ENCODE measurements around the gene PIGS. TPM values are rescaled to one million over a fixed set of nuclear protein-coding genes. Genes with fewer than 3 reads are reported as not detected.
"Not testable (repeated sequence)": the region's sequence is repeated elsewhere in the genome, so short reads cannot be mapped to it uniquely, and the experiment has no call there.

PIGS gene
- total RNA-seq, 1 experiment from 2014 or later = 48.4 TPM

GRCh38 chr17:28597606-28598383, 26.5 kb upstream of the PIGS start:
- Histone ChIP-seq H3K27me3 (ENCODE audit: control insufficient read depth, insufficient read depth, low read length) (no peaks in the 10 kb centered on the region), H3K4me3 (ENCODE audit: insufficient read depth, low read depth, low read length) (peak overlapping the region; percentile 70), H3K36me3 (replicated peaks; ENCODE audit: control insufficient read depth, insufficient read depth, low read length) (peaks cover 7% of the 10 kb centered on the region)
- no peak for DNase-seq

GRCh38 chr17:28592260-28592659, 20.9 kb upstream of the PIGS start:
- no peaks in the 10 kb centered on the region for H3K27me3 ChIP-seq (ENCODE audit: control insufficient read depth, insufficient read depth, low read length)
- peaks cover 38% of the 10 kb centered on the region for H3K36me3 ChIP-seq (replicated peaks; ENCODE audit: control insufficient read depth, insufficient read depth, low read length)
- no peak for DNase-seq
- H3K4me3 ChIP-seq (ENCODE audit: insufficient read depth, low read depth, low read length) = no peak overlapping the region

- peaks cover 58% of the 10 kb centered on the region for H3K36me3 ChIP-seq (replicated peaks; ENCODE audit: control insufficient read depth, insufficient read depth, low read length)
- H3K27me3 ChIP-seq (ENCODE audit: control insufficient read depth, insufficient read depth, low read length) = no peaks in the 10 kb centered on the region
- no peak for DNase-seq
- H3K4me3 ChIP-seq (ENCODE audit: insufficient read depth, low read depth, low read length) = no peak overlapping the region
These were observed 14.5 kb upstream of the PIGS start for GRCh38 chr17:28585851-28586250.

- DNase-seq = no peak
- Histone ChIP-seq H3K36me3 (replicated peaks; ENCODE audit: control insufficient read depth, insufficient read depth, low read length) (peaks cover 62% of the 10 kb centered on the region), H3K27me3 (ENCODE audit: control insufficient read depth, insufficient read depth, low read length) (no peaks in the 10 kb centered on the region)
These were observed 13.1 kb upstream of the PIGS start for GRCh38 chr17:28584434-28584833.

GRCh38 chr17:28582513-28582912, 11.2 kb upstream of the PIGS start:
- peaks cover 71% of the 10 kb centered on the region for H3K36me3 ChIP-seq (replicated peaks; ENCODE audit: control insufficient read depth, insufficient read depth, low read length)
- no peaks in the 10 kb centered on the region for H3K27me3 ChIP-seq (ENCODE audit: control insufficient read depth, insufficient read depth, low read length)
- DNase-seq = no peak
- no peak overlapping the region for H3K4me3 ChIP-seq (ENCODE audit: insufficient read depth, low read depth, low read length)

More at GRCh38 chr17:28584434-28584833, 13.1 kb upstream of the PIGS start:
- H3K4me3 ChIP-seq (ENCODE audit: insufficient read depth, low read depth, low read length) = no peak overlapping the region

GRCh38 chr17:28580959-28581358, 9.6 kb upstream of the PIGS start:
- DNase-seq = no peak
- no peaks in the 10 kb centered on the region for H3K27me3 ChIP-seq (ENCODE audit: control insufficient read depth, insufficient read depth, low read length)
- peaks cover 67% of the 10 kb centered on the region for H3K36me3 ChIP-seq (replicated peaks; ENCODE audit: control insufficient read depth, insufficient read depth, low read length)
- no peak overlapping the region for H3K4me3 ChIP-seq (ENCODE audit: insufficient read depth, low read depth, low read length)

- no peaks in the 10 kb centered on the region; the same call in 1 of the 2 replicates for H3K27me3 ChIP-seq (ENCODE audit: control insufficient read depth, insufficient read depth, low read length)
- no peak for DNase-seq
- H3K4me3 ChIP-seq (ENCODE audit: insufficient read depth, low read depth, low read length) = no peak overlapping the region
- peaks cover 55% of the 10 kb centered on the region for H3K36me3 ChIP-seq (replicated peaks; ENCODE audit: control insufficient read depth, insufficient read depth, low read length)
These were observed 8.2 kb upstream of the PIGS start for GRCh38 chr17:28579526-28579925.

GRCh38 chr17:28578246-28579195, 7.2 kb upstream of the PIGS start:
- Histone ChIP-seq H3K36me3 (replicated peaks; ENCODE audit: control insufficient read depth, insufficient read depth, low read length) (peaks cover 49% of the 10 kb centered on the region), H3K4me3 (ENCODE audit: insufficient read depth, low read depth, low read length) (no peak overlapping the region), H3K27me3 (ENCODE audit: control insufficient read depth, insufficient read depth, low read length) (no peaks in the 10 kb centered on the region; the same call in 1 of the 2 replicates)
- no peak for DNase-seq

GRCh38 chr17:28577466-28577824, 6.1 kb upstream of the PIGS start:
- Histone ChIP-seq H3K27me3 (ENCODE audit: control insufficient read depth, insufficient read depth, low read length) (peaks cover 3% of the 10 kb centered on the region; the same call in 1 of the 2 replicates), H3K4me3 (ENCODE audit: insufficient read depth, low read depth, low read length) (no peak overlapping the region), H3K36me3 (replicated peaks; ENCODE audit: control insufficient read depth, insufficient read depth, low read length) (peaks cover 38% of the 10 kb centered on the region)
- no peak for DNase-seq

GRCh38 chr17:28576758-28577465, 5.6 kb upstream of the PIGS start, which contains the start of gene ALDOC:
ALDOC (minus strand) TSS chr17:28576895; CDS start chr17:28575532, 1,363 bp downstream.
- Histone ChIP-seq H3K36me3 (replicated peaks; ENCODE audit: control insufficient read depth, insufficient read depth, low read length) (peaks cover 33% of the 10 kb centered on the region), H3K4me3 (ENCODE audit: insufficient read depth, low read depth, low read length) (peak within 1 kb of the TSS; percentile 27), H3K27me3 (ENCODE audit: control insufficient read depth, insufficient read depth, low read length) (peaks cover 3% of the 10 kb centered on the region; the same call in 1 of the 2 replicates)
- peak; percentile 99 for DNase-seq

- peaks cover 32% of the 10 kb centered on the region for H3K36me3 ChIP-seq (replicated peaks; ENCODE audit: control insufficient read depth, insufficient read depth, low read length)
- H3K4me3 ChIP-seq (ENCODE audit: insufficient read depth, low read depth, low read length) = peak overlapping the region; percentile 13; the same call in 1 of the 2 replicates
- DNase-seq; H3K27me3 ChIP-seq (ENCODE audit: control insufficient read depth, insufficient read depth, low read length): not testable (repeated sequence)
These were observed 4.7 kb upstream of the PIGS start for GRCh38 chr17:28576016-28576415.

GRCh38 chr17:28575126-28575795, 3.9 kb upstream of the PIGS start:
- H3K36me3 ChIP-seq (replicated peaks; ENCODE audit: control insufficient read depth, insufficient read depth, low read length) = peaks cover 30% of the 10 kb centered on the region
- peaks cover 3% of the 10 kb centered on the region; the same call in 1 of the 2 replicates for H3K27me3 ChIP-seq (ENCODE audit: control insufficient read depth, insufficient read depth, low read length)
- H3K4me3 ChIP-seq (ENCODE audit: insufficient read depth, low read depth, low read length) = no peak overlapping the region
- peak; percentile 34 for DNase-seq

- no peak for DNase-seq
- Histone ChIP-seq H3K27me3 (ENCODE audit: control insufficient read depth, insufficient read depth, low read length) (peaks cover 3% of the 10 kb centered on the region; the same call in 1 of the 2 replicates), H3K36me3 (replicated peaks; ENCODE audit: control insufficient read depth, insufficient read depth, low read length) (peaks cover 25% of the 10 kb centered on the region), H3K4me3 (ENCODE audit: insufficient read depth, low read depth, low read length) (no peak overlapping the region)
These were observed 3.2 kb upstream of the PIGS start for GRCh38 chr17:28574526-28574925.
